Cardiac muscle cell (in vitro differentiated cells and primary cell): ENCODE measurements around the gene C2orf68. TPM values are rescaled to one million over a fixed set of nuclear protein-coding genes. Genes with fewer than 3 reads are reported as not detected.

ENCODE experiments used
- DNase-seq, 2 donors: peaks; one replicate each; pipeline versions ENCODE4 v3.0.0 to v3.0.0-alpha.2; 2010 to 2017; ENCODE audit warnings: low read depth in 1 of 2, low spot score in 1 of 2
- H3K27ac ChIP-seq: fragments of 200-600 bp; sonication (generic); 2 replicates; pipeline ENCODE4 v1.5.1; 2016
- H3K27me3 ChIP-seq: fragments of 200-600 bp; sonication (generic); 2 replicates; pipeline ENCODE4 v1.6.0; 2016; ENCODE audit warnings: control low read depth
- H3K36me3 ChIP-seq: fragments of 200-600 bp; sonication (generic); 2 replicates; pipeline ENCODE4 v1.5.1; 2016; ENCODE audit warnings: control low read depth
- H3K4me1 ChIP-seq: fragments of 200-600 bp; sonication (generic); 2 replicates; pipeline ENCODE4 v1.8.1; 2017; ENCODE audit warnings: low read depth, mild to moderate bottlenecking, mixed run types
- H3K4me3 ChIP-seq: fragments of 200-600 bp; sonication (generic); 2 replicates; pipeline ENCODE4 v1.5.1; 2016; ENCODE audit warnings: mild to moderate bottlenecking
- H3K9me3 ChIP-seq: fragments of 200-600 bp; sonication (generic); 2 replicates; pipeline ENCODE4 v1.5.1; 2017; ENCODE audit warnings: low read depth, mild to moderate bottlenecking, control low read depth
- CTCF ChIP-seq: IDR thresholded peaks from 2 replicates; pipeline ENCODE4 v1.5.1; 2012; ENCODE audit warnings: low read depth, mild to moderate bottlenecking, low read length
- polyA plus RNA-seq: library from polyadenylated mRNA; unstranded; fragments of >200 nt; fragmentation: Nextera tagmentation; extraction: Ambion mirVana; gene quantifications from 2 replicates; pipeline ENCODE4 v1.2.1, GENCODE V29; 2016
- total RNA-seq: library from RNA; depleted of rRNA; stranded (reverse); fragments of >200 nt; gene quantifications from 2 replicates; pipeline ENCODE4 v1.2.3, GENCODE V29; 2016

The C2orf68 gene
- total and polyA plus RNA-seq, 2 experiments from 2014 or later = 32.6 to 37.4 TPM

GRCh38 chr2:85642725-85643124 is 30.9 kb upstream of the C2orf68 start:
- Histone ChIP-seq H3K27me3 (no peaks in the 10 kb centered on the region), H3K4me3 (no peak overlapping the region), H3K9me3 (no peaks in the 10 kb centered on the region), H3K4me1 (no peaks in the 10 kb centered on the region), H3K36me3 (peaks cover 75% of the 10 kb centered on the region), H3K27ac (no peak overlapping the region)
- DNase-seq = no peak
- TF ChIP-seq CTCF = no peak

GRCh38 chr2:85635636-85636035 is 23.8 kb upstream of the C2orf68 start:
- peaks cover 63% of the 10 kb centered on the region for H3K36me3 ChIP-seq
- H3K9me3 ChIP-seq = no peaks in the 10 kb centered on the region
- no peak for TF ChIP-seq CTCF
- no peaks in the 10 kb centered on the region for H3K27me3 ChIP-seq
- no peak for DNase-seq
- H3K27ac ChIP-seq = peak overlapping the region; percentile 45
- H3K4me1 ChIP-seq = no peaks in the 10 kb centered on the region
- no peak overlapping the region for H3K4me3 ChIP-seq

- no peak for DNase-seq
- Histone ChIP-seq H3K27me3 (no peaks in the 10 kb centered on the region), H3K9me3 (no peaks in the 10 kb centered on the region), H3K27ac (peak overlapping the region; percentile 45), H3K4me1 (no peaks in the 10 kb centered on the region), H3K36me3 (peaks cover 66% of the 10 kb centered on the region), H3K4me3 (no peak overlapping the region)
- no peak for TF ChIP-seq CTCF
Observed at GRCh38 chr2:85635011-85635410, 23.1 kb upstream of the C2orf68 start.

GRCh38 chr2:85631316-85631715 is 19.4 kb upstream of the C2orf68 start:
- no peaks in the 10 kb centered on the region for H3K27me3 ChIP-seq
- no peak for DNase-seq
- no peak overlapping the region for H3K4me3 ChIP-seq
- H3K4me1 ChIP-seq = no peaks in the 10 kb centered on the region
- H3K9me3 ChIP-seq = no peaks in the 10 kb centered on the region
- H3K27ac ChIP-seq = no peak overlapping the region
- H3K36me3 ChIP-seq = peaks cover 65% of the 10 kb centered on the region
- no peak for TF ChIP-seq CTCF

GRCh38 chr2:85628658-85629057 is 16.8 kb upstream of the C2orf68 start:
- no peak for DNase-seq
- H3K4me1 ChIP-seq = no peaks in the 10 kb centered on the region
- no peak for TF ChIP-seq CTCF
- H3K27ac ChIP-seq = no peak overlapping the region
- H3K4me3 ChIP-seq = no peak overlapping the region
- no peaks in the 10 kb centered on the region for H3K9me3 ChIP-seq
- no peaks in the 10 kb centered on the region for H3K27me3 ChIP-seq
- H3K36me3 ChIP-seq = peaks cover 75% of the 10 kb centered on the region

- Histone ChIP-seq H3K27me3 (no peaks in the 10 kb centered on the region), H3K36me3 (peaks cover 65% of the 10 kb centered on the region), H3K4me3 (no peak overlapping the region), H3K9me3 (no peaks in the 10 kb centered on the region), H3K4me1 (no peaks in the 10 kb centered on the region), H3K27ac (no peak overlapping the region)
- DNase-seq = no peak
- no peak for TF ChIP-seq CTCF
Observed at GRCh38 chr2:85623991-85624390, 12.1 kb upstream of the C2orf68 start.
